Liver (tissue), 3 donors: Measurements from ENCODE around the gene CASP6.

Experiments used
- GABPA ChIP-seq, 2 donors: IDR thresholded peaks in 1 of 2; conservative IDR thresholded peaks in 1 of 2; 2 replicates each; pipeline ENCODE4 v1.6.1; 2016; ENCODE audit warnings: antibody characterized with exemption in 2 of 2, mild to moderate bottlenecking in 1 of 2, moderate library complexity in 1 of 2
- HNF4A ChIP-seq, 2 donors: conservative IDR thresholded peaks; 2 replicates each; pipeline ENCODE4 v1.6.1; 2016; ENCODE audit warnings: antibody characterized with exemption in 2 of 2, mild to moderate bottlenecking in 2 of 2
- JUND ChIP-seq, 2 donors: IDR thresholded peaks; 2 replicates each; pipeline ENCODE4 v1.6.1; 2016; ENCODE audit warnings: antibody characterized with exemption in 2 of 2
- RAD21 ChIP-seq, 2 donors: IDR thresholded peaks; 2 replicates each; pipeline ENCODE4 v1.6.1; 2016; ENCODE audit warnings: antibody characterized with exemption in 2 of 2, mild to moderate bottlenecking in 2 of 2
- SP1 ChIP-seq: IDR thresholded peaks from 2 replicates; pipeline ENCODE4 v1.6.1; 2018; ENCODE audit warnings: antibody characterized with exemption, mild to moderate bottlenecking
- TAF1 ChIP-seq: conservative IDR thresholded peaks from 2 replicates; pipeline ENCODE4 v1.6.1; 2016; ENCODE audit warnings: antibody characterized with exemption, mild to moderate bottlenecking
- YY1 ChIP-seq: IDR thresholded peaks from 2 replicates; pipeline ENCODE4 v1.6.1; 2016; ENCODE audit warnings: antibody characterized with exemption, mild to moderate bottlenecking
- TF ChIP-seq, protein P1 (sequence below): fragments of 150-350 bp; IDR thresholded peaks from 2 replicates; pipeline ENCODE4 v1.5.1; 2017; ENCODE audit warnings: improper control_type of control experiment, low read depth, low read length; ENCODE audit not compliant: missing input control
- TF ChIP-seq, protein P2 (sequence below): IDR thresholded peaks from 2 replicates; pipeline ENCODE4 v1.6.1; 2016; ENCODE audit warnings: antibody characterized with exemption, mild to moderate bottlenecking
- TF ChIP-seq, protein P3 (sequence below): IDR thresholded peaks from 2 replicates; pipeline ENCODE4 v1.6.1; 2016; ENCODE audit warnings: antibody characterized with exemption
- TF ChIP-seq, protein P4 (sequence below): IDR thresholded peaks from 2 replicates; pipeline ENCODE4 v1.6.1; 2016; ENCODE audit warnings: antibody characterized with exemption
- TF ChIP-seq, protein P5 (sequence below): IDR thresholded peaks from 2 replicates; pipeline ENCODE4 v1.6.1; 2016; ENCODE audit warnings: antibody characterized with exemption
- donor health status: healthy.
- donor health status: healthy.

DNA sequence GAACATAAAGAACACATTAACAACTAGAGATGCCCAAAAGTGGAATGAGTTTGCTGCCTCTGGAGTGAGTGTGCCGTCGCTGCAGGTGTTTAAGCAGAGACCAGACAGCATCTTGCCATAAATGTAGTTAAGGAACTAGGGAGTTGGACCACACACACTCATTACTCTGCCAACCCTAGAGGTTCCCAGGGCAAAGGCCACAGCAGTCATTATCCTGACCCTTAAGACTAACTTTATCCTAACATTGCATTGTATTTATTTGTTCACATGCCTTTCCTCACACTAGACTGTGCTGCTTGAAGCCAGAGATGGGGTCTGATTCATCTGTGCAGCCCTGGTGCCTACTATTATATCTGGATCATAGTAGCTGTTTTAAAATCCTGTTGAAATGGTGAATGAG is 43.5 kb upstream of the CASP6 start:
- TF ChIP-seq, protein P1, sequence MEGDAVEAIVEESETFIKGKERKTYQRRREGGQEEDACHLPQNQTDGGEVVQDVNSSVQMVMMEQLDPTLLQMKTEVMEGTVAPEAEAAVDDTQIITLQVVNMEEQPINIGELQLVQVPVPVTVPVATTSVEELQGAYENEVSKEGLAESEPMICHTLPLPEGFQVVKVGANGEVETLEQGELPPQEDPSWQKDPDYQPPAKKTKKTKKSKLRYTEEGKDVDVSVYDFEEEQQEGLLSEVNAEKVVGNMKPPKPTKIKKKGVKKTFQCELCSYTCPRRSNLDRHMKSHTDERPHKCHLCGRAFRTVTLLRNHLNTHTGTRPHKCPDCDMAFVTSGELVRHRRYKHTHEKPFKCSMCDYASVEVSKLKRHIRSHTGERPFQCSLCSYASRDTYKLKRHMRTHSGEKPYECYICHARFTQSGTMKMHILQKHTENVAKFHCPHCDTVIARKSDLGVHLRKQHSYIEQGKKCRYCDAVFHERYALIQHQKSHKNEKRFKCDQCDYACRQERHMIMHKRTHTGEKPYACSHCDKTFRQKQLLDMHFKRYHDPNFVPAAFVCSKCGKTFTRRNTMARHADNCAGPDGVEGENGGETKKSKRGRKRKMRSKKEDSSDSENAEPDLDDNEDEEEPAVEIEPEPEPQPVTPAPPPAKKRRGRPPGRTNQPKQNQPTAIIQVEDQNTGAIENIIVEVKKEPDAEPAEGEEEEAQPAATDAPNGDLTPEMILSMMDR: no peak
- TF ChIP-seq TAF1 (no peak), HNF4A (conservative IDR thresholded peaks at IDR 0.05) (peak; percentile 46 to 49), JUND (IDR thresholded peaks at IDR 0.05) (no peak), YY1 (no peak), GABPA (IDR thresholded peaks at IDR 0.05 in 1 of 2, conservative IDR thresholded peaks at IDR 0.05 in 1 of 2) (no peak), RAD21 (IDR thresholded peaks at IDR 0.05) (no peak), SP1 (peak; percentile 8)
- TF ChIP-seq, protein P2, sequence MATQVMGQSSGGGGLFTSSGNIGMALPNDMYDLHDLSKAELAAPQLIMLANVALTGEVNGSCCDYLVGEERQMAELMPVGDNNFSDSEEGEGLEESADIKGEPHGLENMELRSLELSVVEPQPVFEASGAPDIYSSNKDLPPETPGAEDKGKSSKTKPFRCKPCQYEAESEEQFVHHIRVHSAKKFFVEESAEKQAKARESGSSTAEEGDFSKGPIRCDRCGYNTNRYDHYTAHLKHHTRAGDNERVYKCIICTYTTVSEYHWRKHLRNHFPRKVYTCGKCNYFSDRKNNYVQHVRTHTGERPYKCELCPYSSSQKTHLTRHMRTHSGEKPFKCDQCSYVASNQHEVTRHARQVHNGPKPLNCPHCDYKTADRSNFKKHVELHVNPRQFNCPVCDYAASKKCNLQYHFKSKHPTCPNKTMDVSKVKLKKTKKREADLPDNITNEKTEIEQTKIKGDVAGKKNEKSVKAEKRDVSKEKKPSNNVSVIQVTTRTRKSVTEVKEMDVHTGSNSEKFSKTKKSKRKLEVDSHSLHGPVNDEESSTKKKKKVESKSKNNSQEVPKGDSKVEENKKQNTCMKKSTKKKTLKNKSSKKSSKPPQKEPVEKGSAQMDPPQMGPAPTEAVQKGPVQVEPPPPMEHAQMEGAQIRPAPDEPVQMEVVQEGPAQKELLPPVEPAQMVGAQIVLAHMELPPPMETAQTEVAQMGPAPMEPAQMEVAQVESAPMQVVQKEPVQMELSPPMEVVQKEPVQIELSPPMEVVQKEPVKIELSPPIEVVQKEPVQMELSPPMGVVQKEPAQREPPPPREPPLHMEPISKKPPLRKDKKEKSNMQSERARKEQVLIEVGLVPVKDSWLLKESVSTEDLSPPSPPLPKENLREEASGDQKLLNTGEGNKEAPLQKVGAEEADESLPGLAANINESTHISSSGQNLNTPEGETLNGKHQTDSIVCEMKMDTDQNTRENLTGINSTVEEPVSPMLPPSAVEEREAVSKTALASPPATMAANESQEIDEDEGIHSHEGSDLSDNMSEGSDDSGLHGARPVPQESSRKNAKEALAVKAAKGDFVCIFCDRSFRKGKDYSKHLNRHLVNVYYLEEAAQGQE: no peak
- TF ChIP-seq, protein P3, sequence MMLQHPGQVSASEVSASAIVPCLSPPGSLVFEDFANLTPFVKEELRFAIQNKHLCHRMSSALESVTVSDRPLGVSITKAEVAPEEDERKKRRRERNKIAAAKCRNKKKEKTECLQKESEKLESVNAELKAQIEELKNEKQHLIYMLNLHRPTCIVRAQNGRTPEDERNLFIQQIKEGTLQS: no peak
- TF ChIP-seq, protein P4, sequence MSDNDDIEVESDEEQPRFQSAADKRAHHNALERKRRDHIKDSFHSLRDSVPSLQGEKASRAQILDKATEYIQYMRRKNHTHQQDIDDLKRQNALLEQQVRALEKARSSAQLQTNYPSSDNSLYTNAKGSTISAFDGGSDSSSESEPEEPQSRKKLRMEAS: no peak
- TF ChIP-seq, protein P5, sequence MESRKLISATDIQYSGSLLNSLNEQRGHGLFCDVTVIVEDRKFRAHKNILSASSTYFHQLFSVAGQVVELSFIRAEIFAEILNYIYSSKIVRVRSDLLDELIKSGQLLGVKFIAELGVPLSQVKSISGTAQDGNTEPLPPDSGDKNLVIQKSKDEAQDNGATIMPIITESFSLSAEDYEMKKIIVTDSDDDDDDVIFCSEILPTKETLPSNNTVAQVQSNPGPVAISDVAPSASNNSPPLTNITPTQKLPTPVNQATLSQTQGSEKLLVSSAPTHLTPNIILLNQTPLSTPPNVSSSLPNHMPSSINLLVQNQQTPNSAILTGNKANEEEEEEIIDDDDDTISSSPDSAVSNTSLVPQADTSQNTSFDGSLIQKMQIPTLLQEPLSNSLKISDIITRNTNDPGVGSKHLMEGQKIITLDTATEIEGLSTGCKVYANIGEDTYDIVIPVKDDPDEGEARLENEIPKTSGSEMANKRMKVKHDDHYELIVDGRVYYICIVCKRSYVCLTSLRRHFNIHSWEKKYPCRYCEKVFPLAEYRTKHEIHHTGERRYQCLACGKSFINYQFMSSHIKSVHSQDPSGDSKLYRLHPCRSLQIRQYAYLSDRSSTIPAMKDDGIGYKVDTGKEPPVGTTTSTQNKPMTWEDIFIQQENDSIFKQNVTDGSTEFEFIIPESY: no peak
